ENCODE results near the gene SCFD2. TPM values are rescaled to one million over a fixed set of nuclear protein-coding genes. Genes with fewer than 3 reads are reported as not detected.

Gene SCFD2
- total and polyA plus RNA-seq, 2 of the 8 experiments (the other 6 are each of a cell fraction or from before 2014, with no cell fraction given) = 6.2 to 10.2 TPM

GRCh38 chr4:53123819-53124218, 242.0 kb downstream of the SCFD2 start:
- H3K4ac ChIP-seq (replicated peaks; ENCODE audit: insufficient read length, low read depth, low read length) = no peak overlapping the region
- H3K4me2 ChIP-seq (ENCODE audit: insufficient read depth in 1 of 2, low read depth in 2 of 2, low read length in 2 of 2) = no peak overlapping the region
- H4K20me1 ChIP-seq (replicated peaks in 1 of 2; ENCODE audit: control insufficient read depth in 1 of 2, insufficient read depth in 2 of 2, low read length in 2 of 2) = no peaks in the 10 kb centered on the region
- H3K27me3 ChIP-seq (replicated peaks in 1 of 4; ENCODE audit: control insufficient read depth in 3 of 4, extremely low read depth in 1 of 4, insufficient read depth in 3 of 4, low read length in 3 of 4) = peaks cover 0 to 1% (median 0%) of the 10 kb centered on the region in 4 experiments; a peak in 1 of 7 replicates
- H2BK15ac ChIP-seq (ENCODE audit: low read length) = no peak overlapping the region
- H4K8ac ChIP-seq (ENCODE audit: extremely low read depth, insufficient read depth, low read length) = no peak overlapping the region
- H3K4me1 ChIP-seq (replicated peaks in 1 of 4; ENCODE audit: control insufficient read depth in 3 of 4, insufficient read depth in 4 of 4, low read length in 3 of 4) = peaks cover 0 to 4% (median 1%) of the 10 kb centered on the region in 4 experiments; a peak in 2 of 7 replicates
- no peak overlapping the region for H3K23ac ChIP-seq (ENCODE audit: insufficient read length)
- no peak overlapping the region for H3K18ac ChIP-seq (ENCODE audit: extremely low read depth, low read length)
- H4K91ac ChIP-seq (replicated peaks; ENCODE audit: insufficient read length, low read length) = no peak overlapping the region
- no peak overlapping the region for H2AK5ac ChIP-seq (ENCODE audit: low read depth, low read length)
- H2BK120ac ChIP-seq (replicated peaks; ENCODE audit: low read depth, low read length) = no peak overlapping the region
- H2BK12ac ChIP-seq (ENCODE audit: low read depth, low read length) = no peak overlapping the region
- DNase-seq (ENCODE audit: low read depth in 1 of 2, low spot score in 2 of 2) = no peak
- H2AFZ ChIP-seq (ENCODE audit: low read length) = no peak overlapping the region
- no peaks in the 10 kb centered on the region for H3K23me2 ChIP-seq (ENCODE audit: low read depth, low read length)
- H2BK20ac ChIP-seq (ENCODE audit: low read length) = no peak overlapping the region
- no peak overlapping the region for H3K27ac ChIP-seq (ENCODE audit: low read depth, low read length)
- no peak overlapping the region for H3K14ac ChIP-seq (ENCODE audit: insufficient read length)
- ChIA-PET CTCF (ENCODE audit: partially characterized antibody) (no interaction called here), POLR2A (ENCODE audit: partially characterized antibody) (no interaction called here)
- no peaks in the 10 kb centered on the region for H3K36me3 ChIP-seq (ENCODE audit: control insufficient read depth in 2 of 4, insufficient read depth in 4 of 4, low read length in 3 of 4)
- H2BK5ac ChIP-seq (ENCODE audit: low read depth, low read length) = no peak overlapping the region
- no peak for FAIRE-seq
- H3K56ac ChIP-seq (replicated peaks; ENCODE audit: insufficient read length, low read depth, low read length) = no peak overlapping the region
- no peak overlapping the region for H3K4me3 ChIP-seq (ENCODE audit: extremely low read depth in 1 of 4, insufficient read depth in 2 of 4, low read depth in 3 of 4, low read length in 4 of 4)
- 88% methylated on average over 1 of the region's 1 CpG; no CpG with 5 or more reads in 1 of the 2 experiments for WGBS, 2 experiments (ENCODE audit: extremely low coverage in 1 of 2, insufficient coverage in 1 of 2, insufficient read length in 1 of 2, insufficient replicate concordance in 2 of 2, low coverage in 1 of 2, low lambda C conversion rate in 2 of 2, missing lambda C conversion rate in 1 of 2)
- no peaks in the 10 kb centered on the region for H3K79me1 ChIP-seq (ENCODE audit: low read depth, low read length)
- H4K5ac ChIP-seq (ENCODE audit: insufficient read length, low read depth, low read length) = no peak overlapping the region
- no peak overlapping the region for H3K9ac ChIP-seq (replicated peaks in 1 of 4; ENCODE audit: extremely low read depth in 1 of 4, low read depth in 3 of 4, low read length in 3 of 4)
- no peaks in the 10 kb centered on the region for H3K79me2 ChIP-seq (ENCODE audit: control insufficient read depth in 1 of 2, insufficient read depth in 2 of 2, low read length in 2 of 2)
- H3K9me3 ChIP-seq (ENCODE audit: insufficient read depth in 2 of 2, low read depth in 1 of 2, low read length in 1 of 2) = no peaks in the 10 kb centered on the region
- TF ChIP-seq SP2 (IDR thresholded peaks at IDR 0.05; ENCODE audit: low read length) = no peak
- no peak for TF ChIP-seq E2F6 (IDR thresholded peaks at IDR 0.05)
- no peak for TF ChIP-seq GABPA (IDR thresholded peaks at IDR 0.05; ENCODE audit: borderline replicate concordance, insufficient read depth, low read length)
- TF ChIP-seq CREB1 (IDR thresholded peaks at IDR 0.05) = no peak
- no peak for TF ChIP-seq JUND (IDR thresholded peaks at IDR 0.05; ENCODE audit: low read length)
- TF ChIP-seq MAX (IDR thresholded peaks at IDR 0.05) = no peak
- TF ChIP-seq CHD1 (IDR thresholded peaks at IDR 0.05; ENCODE audit: low read depth, low read length) = no peak
- no peak for TF ChIP-seq HDAC2 (IDR thresholded peaks at IDR 0.05; ENCODE audit: borderline replicate concordance in 1 of 2, low read depth in 2 of 2, low read length in 2 of 2)
- TF ChIP-seq RAD21 (IDR thresholded peaks at IDR 0.05 in 1 of 2, conservative IDR thresholded peaks at IDR 0.05 in 1 of 2; ENCODE audit: low read depth in 2 of 2, low read length in 2 of 2) = no peak
- TF ChIP-seq CBX5 (IDR thresholded peaks at IDR 0.05; ENCODE audit: low read depth, low read length) = no peak
- TF ChIP-seq KDM1A (IDR thresholded peaks at IDR 0.05; ENCODE audit: borderline replicate concordance, low read length) = no peak
- no peak for TF ChIP-seq POU5F1 (IDR thresholded peaks at IDR 0.05; ENCODE audit: low read depth, low read length)
- no peak for TF ChIP-seq KDM4A (IDR thresholded peaks at IDR 0.05; ENCODE audit: low read depth, low read length, severe bottlenecking)

Data from H1 (cell line).